Keratinocyte (primary cell): ENCODE measurements around the gene GLUD1.

Experiments
- EZH2 ChIP-seq: IDR thresholded peaks from one replicate; pipeline ENCODE4 v1.6.1; 2012; ENCODE audit warnings: inconsistent platforms, mild to moderate bottlenecking, low read length, moderate library complexity
- TF ChIP-seq, protein P1 (sequence below), 3 experiments: IDR thresholded peaks in 1 of 3; conservative IDR thresholded peaks in 1 of 3; optimal IDR thresholded peaks in 1 of 3; 2 replicates in 2 of 3; 3 replicates in 1 of 3; pipeline versions ENCODE3 to v1.5.1; 2011; ENCODE audit warnings: low read length in 3 of 3, mild to moderate bottlenecking in 3 of 3, moderate library complexity in 2 of 3, control low read depth in 1 of 3, inconsistent platforms in 1 of 3; ENCODE audit not compliant: insufficient read depth in 2 of 3; ENCODE audit errors: extremely low read depth in 1 of 3

DNA sequence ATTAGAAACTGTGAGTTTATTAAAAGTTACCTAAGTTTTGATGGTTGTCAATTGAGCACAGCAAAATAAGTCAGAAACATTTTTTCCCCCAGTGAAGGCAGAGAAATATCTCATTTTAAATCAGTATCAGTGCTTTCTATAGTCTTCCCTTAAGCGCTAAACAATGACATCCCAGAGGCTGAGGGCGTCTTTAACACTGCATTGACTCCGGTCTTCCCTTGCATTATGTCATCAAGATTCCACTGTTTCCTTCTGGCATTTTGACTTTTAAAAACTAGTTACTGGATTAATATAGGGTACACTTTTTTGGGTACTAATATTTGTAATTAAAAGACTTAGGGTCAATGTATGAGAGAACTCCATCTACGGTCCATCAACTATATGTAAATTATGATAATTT lies 3.9 kb downstream of the GLUD1 start:
- no peak for TF ChIP-seq EZH2
- TF ChIP-seq, protein P1, sequence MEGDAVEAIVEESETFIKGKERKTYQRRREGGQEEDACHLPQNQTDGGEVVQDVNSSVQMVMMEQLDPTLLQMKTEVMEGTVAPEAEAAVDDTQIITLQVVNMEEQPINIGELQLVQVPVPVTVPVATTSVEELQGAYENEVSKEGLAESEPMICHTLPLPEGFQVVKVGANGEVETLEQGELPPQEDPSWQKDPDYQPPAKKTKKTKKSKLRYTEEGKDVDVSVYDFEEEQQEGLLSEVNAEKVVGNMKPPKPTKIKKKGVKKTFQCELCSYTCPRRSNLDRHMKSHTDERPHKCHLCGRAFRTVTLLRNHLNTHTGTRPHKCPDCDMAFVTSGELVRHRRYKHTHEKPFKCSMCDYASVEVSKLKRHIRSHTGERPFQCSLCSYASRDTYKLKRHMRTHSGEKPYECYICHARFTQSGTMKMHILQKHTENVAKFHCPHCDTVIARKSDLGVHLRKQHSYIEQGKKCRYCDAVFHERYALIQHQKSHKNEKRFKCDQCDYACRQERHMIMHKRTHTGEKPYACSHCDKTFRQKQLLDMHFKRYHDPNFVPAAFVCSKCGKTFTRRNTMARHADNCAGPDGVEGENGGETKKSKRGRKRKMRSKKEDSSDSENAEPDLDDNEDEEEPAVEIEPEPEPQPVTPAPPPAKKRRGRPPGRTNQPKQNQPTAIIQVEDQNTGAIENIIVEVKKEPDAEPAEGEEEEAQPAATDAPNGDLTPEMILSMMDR (optimal IDR thresholded peaks at IDR 0.05 in 1 of 3, IDR thresholded peaks at IDR 0.05 in 1 of 3, conservative IDR thresholded peaks at IDR 0.05 in 1 of 3; ENCODE audit: extremely low read depth in 1 of 3, insufficient read depth in 2 of 3, low read length in 3 of 3): no peak
